BJ (cell line): ENCODE results near the gene UNC119B. TPM values are rescaled to one million over a fixed set of nuclear protein-coding genes. Genes with fewer than 3 reads are reported as not detected.

Experiments used
- CTCF ChIA-PET: fragments of 350-600 bp; formaldehyde crosslinking; extraction: SDS; loops from one replicate; lab custom pipeline; 2021; ENCODE audit warnings: antibody characterized with exemption, inconsistent platforms; lab: Yijun Ruan, JAX
- POLR2A ChIA-PET: fragments of 300-600 bp; sonication (Branson Sonifier 250); formaldehyde crosslinking; extraction: SDS; loops from one replicate; lab custom pipeline; 2021; ENCODE audit warnings: antibody characterized with exemption; lab: Charles Lee
- DNase-seq: peaks from one replicate; pipeline ENCODE4 v3.0.0-alpha.2; 2011; ENCODE audit warnings: low read depth
- H3K27me3 ChIP-seq: 2 replicates; pipeline ENCODE4 v1.6.0; 2011; ENCODE audit warnings: low read length; ENCODE audit not compliant: control insufficient read depth, insufficient read depth
- H3K36me3 ChIP-seq: 2 replicates; pipeline ENCODE4 v1.5.1; 2011; ENCODE audit warnings: low read length; ENCODE audit not compliant: control insufficient read depth, insufficient read depth
- H3K4me3 ChIP-seq: 2 replicates; pipeline ENCODE4 v1.5.1; 2011; ENCODE audit warnings: low read depth, mild to moderate bottlenecking, control low read depth, low read length
- polyA plus RNA-seq: library from polyadenylated mRNA; depleted of rRNA; stranded (reverse); fragments of >200 nt; gene quantifications from 2 replicates; pipeline ENCODE4 v1.2.3, GENCODE V29; 2011
- TF ChIP-seq, protein P1 (sequence below): IDR thresholded peaks from 2 replicates; pipeline ENCODE4 v1.5.1; 2011; ENCODE audit warnings: low read depth, mild to moderate bottlenecking, control low read depth, inconsistent platforms, low read length, moderate library complexity; ENCODE audit not compliant: insufficient read depth

The UNC119B gene
- polyA plus RNA-seq, 1 experiment, result 32.0 TPM

DNA sequence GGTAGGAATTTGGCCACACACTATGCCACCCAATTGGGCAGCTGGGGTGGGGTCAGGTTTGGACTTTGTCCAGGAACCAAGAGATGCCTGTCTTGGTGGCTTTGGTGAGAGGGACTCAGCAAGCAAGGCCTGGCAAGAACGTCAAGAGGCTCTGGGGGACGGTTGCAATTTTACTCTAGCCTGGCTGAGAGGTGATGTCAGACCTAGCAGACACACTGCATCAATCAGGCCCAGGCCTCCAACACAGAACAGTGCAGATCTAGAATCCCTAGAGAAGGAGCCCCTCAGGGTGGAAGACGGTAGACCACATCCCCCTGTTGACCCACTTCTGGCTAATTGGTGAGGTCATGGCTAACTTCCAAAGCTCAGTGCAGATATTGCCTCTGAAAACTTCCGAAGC is 1.6 kb upstream of the UNC119B start:
- POLR2A ChIA-PET, result no interaction called here
- Histone ChIP-seq H3K4me3 (no peak overlapping the region), H3K27me3 (no peaks in the 10 kb centered on the region), H3K36me3 (peaks cover 3% of the 10 kb centered on the region)
- TF ChIP-seq, protein P1, sequence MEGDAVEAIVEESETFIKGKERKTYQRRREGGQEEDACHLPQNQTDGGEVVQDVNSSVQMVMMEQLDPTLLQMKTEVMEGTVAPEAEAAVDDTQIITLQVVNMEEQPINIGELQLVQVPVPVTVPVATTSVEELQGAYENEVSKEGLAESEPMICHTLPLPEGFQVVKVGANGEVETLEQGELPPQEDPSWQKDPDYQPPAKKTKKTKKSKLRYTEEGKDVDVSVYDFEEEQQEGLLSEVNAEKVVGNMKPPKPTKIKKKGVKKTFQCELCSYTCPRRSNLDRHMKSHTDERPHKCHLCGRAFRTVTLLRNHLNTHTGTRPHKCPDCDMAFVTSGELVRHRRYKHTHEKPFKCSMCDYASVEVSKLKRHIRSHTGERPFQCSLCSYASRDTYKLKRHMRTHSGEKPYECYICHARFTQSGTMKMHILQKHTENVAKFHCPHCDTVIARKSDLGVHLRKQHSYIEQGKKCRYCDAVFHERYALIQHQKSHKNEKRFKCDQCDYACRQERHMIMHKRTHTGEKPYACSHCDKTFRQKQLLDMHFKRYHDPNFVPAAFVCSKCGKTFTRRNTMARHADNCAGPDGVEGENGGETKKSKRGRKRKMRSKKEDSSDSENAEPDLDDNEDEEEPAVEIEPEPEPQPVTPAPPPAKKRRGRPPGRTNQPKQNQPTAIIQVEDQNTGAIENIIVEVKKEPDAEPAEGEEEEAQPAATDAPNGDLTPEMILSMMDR, result no peak
- CTCF ChIA-PET, result interaction anchor here (1.0 to 2.4 kb wide), 5 partner anchors 11 to 126 kb away, joined by 3 to 9 read pairs (median 5); no protein-coding TSS in a partner anchor
- DNase-seq, result no peak

DNA sequence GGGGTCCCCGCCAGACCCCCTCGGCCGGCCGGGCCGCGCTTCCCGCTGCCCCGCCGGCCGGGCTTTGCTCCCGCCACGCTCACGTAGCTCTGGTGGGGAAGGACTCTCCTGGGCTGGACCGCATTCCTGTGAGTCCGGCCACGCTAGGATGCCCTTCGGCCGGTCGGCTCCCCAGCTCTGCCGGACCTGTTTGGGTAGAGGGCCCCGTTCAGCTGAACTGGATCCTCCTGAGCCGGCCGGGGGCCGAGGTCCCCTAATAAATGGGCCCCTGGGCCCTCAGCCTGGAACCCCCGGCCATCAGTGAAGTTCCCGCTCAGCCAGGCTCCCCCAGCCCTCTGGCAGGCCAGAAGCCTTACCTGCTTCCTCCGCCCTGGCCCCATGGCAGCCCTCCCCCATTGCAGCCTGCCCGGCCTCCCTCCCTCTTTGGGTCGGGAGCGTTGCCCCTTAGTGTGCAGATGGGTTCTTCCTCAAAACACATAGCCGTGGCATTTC is 593 bp downstream of the UNC119B start:
- no peak for DNase-seq
- TF ChIP-seq, protein P1, result no peak
- POLR2A ChIA-PET, result no interaction called here

DNA sequence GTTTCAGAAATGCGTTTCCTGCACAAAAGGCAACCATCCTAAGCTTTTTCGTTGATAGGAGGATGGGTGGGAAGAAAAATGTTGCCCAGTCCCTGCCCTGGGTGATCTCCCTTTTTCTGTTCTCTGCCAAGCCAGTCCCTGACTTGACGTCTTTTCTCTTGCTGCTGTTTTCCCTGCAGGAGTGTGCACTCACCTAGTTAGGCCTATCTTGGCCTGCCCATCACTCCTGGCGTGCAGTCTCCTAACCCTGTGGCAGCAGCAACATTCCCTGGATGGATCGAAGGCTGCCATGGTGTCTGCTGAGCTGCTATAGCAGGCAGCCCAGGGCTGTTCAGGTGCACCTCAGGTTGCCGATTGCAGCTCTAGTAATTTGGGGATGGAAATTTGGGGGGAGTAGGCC is 1.2 kb downstream of the UNC119B start:
- POLR2A ChIA-PET, result no interaction called here
- CTCF ChIA-PET, result interaction anchor here (0.9 to 2.5 kb wide), 6 partner anchors 16 to 131 kb away, joined by 3 to 16 read pairs (median 6); partner anchors contain the start of gene POP5
- no peak for DNase-seq

More for the DNA sequence above, 593 bp downstream of the UNC119B start:
- peak overlapping the region; percentile 81 for H3K4me3 ChIP-seq
- no peaks in the 10 kb centered on the region for H3K27me3 ChIP-seq
- CTCF ChIA-PET, result interaction anchor here (0.7 to 2.5 kb wide), 9 partner anchors 11 to 128 kb away, joined by 3 to 16 read pairs (median 3); no protein-coding TSS in a partner anchor
- H3K36me3 ChIP-seq, result peaks cover 4% of the 10 kb centered on the region

DNA sequence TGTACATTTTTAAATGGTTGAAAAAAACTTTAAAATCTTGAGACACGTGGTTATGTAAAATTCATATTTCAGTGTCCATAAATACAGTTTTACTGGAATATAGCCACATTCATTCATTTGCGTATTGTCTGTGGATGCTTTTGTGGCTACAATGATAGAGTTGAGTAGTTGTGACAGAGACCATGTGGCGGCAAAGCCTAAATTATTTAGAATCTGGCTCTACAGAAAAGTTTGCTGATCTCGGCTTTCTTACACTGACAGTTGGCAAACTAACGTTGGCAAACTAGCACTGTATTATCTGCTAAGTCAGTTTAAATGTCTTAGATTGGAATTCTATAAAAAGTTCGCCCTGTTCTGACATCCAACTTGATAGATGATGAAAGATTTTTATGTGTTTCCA is 2.4 kb downstream of the UNC119B start:
- Histone ChIP-seq H3K36me3 (peaks cover 13% of the 10 kb centered on the region), H3K27me3 (no peaks in the 10 kb centered on the region), H3K4me3 (no peak overlapping the region)
- no peak for DNase-seq
- POLR2A ChIA-PET, result no interaction called here
- CTCF ChIA-PET, result interaction anchor here (0.8 to 2.5 kb wide), 3 partner anchors 24 to 132 kb away, joined by 3 to 8 read pairs (median 3); partner anchors contain the start of gene POP5
- TF ChIP-seq, protein P1, result no peak

More for the DNA sequence above, 1.2 kb downstream of the UNC119B start:
- Histone ChIP-seq H3K36me3 (peaks cover 8% of the 10 kb centered on the region), H3K4me3 (peak overlapping the region; percentile 81), H3K27me3 (no peaks in the 10 kb centered on the region)
- TF ChIP-seq, protein P1, result no peak

DNA sequence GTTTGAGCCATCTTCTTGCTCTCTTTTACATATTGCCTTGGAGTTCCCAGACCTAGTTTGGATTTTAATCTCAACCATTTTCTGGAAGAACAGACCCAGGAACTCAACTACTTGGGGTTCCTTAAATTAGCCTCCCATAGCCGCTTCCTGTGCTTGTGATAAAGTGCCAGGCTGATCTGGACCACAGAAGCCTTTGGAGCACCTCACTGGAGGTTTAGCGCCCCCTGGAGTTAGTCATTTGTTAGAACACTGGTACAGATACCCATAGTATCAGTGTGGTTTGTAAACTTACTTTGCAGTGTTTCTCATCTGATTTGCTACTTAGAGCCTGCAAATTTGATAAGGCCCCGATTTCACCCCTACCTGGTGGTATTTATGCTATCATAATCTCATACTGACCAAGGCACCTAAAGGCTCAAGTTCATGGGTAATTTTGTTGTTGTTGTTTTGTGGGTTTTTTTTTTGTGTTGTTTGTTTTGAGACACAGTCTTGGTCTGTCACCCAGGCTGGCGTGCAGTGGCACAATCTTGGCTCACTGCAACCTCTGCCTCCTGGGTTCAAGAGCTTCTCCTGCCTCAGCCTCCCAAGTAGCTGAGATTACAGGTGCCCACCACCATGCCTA is 3.7 kb downstream of the UNC119B start:
- TF ChIP-seq, protein P1, result peak; percentile 86
- Histone ChIP-seq H3K27me3 (no peaks in the 10 kb centered on the region), H3K4me3 (no peak overlapping the region), H3K36me3 (peaks cover 15% of the 10 kb centered on the region)
- POLR2A ChIA-PET, result interaction anchor here (0.6 kb wide), 1 partner anchor 64 kb away, joined by 5 read pairs; no protein-coding TSS in a partner anchor
- CTCF ChIA-PET, result interaction anchor here (0.6 to 2.3 kb wide), 4 partner anchors 65 to 133 kb away, joined by 3 to 14 read pairs (median 4); partner anchors contain the start of gene POP5
- DNase-seq, result no peak
